DOHH2 (cell line): Measurements from ENCODE around the gene ZC3HAV1.

Source experiments
- EZH2phosphoT487 ChIP-seq: fragments of 200-600 bp; sonication (generic); IDR thresholded peaks from 2 replicates; pipeline ENCODE4 v1.6.1; 2017; ENCODE audit warnings: borderline replicate concordance, mild to moderate bottlenecking, antibody characterized with exemption, low read length, moderate library complexity, mixed read lengths
- TF ChIP-seq, protein P1 (sequence below): fragments of 200-600 bp; sonication (generic); IDR thresholded peaks from one replicate; pipeline ENCODE4 v1.5.1; 2014; ENCODE audit warnings: antibody characterized with exemption, mild to moderate bottlenecking, low read depth, low read length; ENCODE audit not compliant: poor library complexity, severe bottlenecking

GRCh38 chr7:139139150-139139549 is 29.6 kb upstream of the ZC3HAV1 start:
- TF ChIP-seq, protein P1, sequence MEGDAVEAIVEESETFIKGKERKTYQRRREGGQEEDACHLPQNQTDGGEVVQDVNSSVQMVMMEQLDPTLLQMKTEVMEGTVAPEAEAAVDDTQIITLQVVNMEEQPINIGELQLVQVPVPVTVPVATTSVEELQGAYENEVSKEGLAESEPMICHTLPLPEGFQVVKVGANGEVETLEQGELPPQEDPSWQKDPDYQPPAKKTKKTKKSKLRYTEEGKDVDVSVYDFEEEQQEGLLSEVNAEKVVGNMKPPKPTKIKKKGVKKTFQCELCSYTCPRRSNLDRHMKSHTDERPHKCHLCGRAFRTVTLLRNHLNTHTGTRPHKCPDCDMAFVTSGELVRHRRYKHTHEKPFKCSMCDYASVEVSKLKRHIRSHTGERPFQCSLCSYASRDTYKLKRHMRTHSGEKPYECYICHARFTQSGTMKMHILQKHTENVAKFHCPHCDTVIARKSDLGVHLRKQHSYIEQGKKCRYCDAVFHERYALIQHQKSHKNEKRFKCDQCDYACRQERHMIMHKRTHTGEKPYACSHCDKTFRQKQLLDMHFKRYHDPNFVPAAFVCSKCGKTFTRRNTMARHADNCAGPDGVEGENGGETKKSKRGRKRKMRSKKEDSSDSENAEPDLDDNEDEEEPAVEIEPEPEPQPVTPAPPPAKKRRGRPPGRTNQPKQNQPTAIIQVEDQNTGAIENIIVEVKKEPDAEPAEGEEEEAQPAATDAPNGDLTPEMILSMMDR: no peak
- TF ChIP-seq EZH2phosphoT487: no peak
